Small intestine (tissue), 7 donors: ENCODE data around the gene MYO15A. TPM values are rescaled to one million over a fixed set of nuclear protein-coding genes. Genes with fewer than 3 reads are reported as not detected.
A peak's percentile ranks its signal among the peaks of the same experiment; 100 is the strongest.

ENCODE experiments used
- DNase-seq, 2 donors: peaks; one replicate each; pipeline versions ENCODE4 v3.0.0 to v3.0.0-alpha.2; 2013
- FAIRE-seq: peaks from 2 replicates; lab custom pipeline; 2012; peaks lifted over from hg19 to GRCh38; lab: Jason Lieb, UNC
- H3K27ac ChIP-seq, 3 donors: one replicate each; pipeline ENCODE4 v1.5.1; 2013; ENCODE audit warnings: low read length in 2 of 3, mild to moderate bottlenecking in 2 of 3, control low read depth in 1 of 3, inconsistent platforms in 1 of 3, low read depth in 1 of 3, moderate library complexity in 1 of 3
- H3K27me3 ChIP-seq, 3 donors: one replicate each; pipeline ENCODE4 v1.6.1; 2013; ENCODE audit warnings: low read length in 3 of 3, inconsistent platforms in 1 of 3; ENCODE audit not compliant: control insufficient read depth in 3 of 3, insufficient read depth in 3 of 3
- H3K36me3 ChIP-seq, 3 donors: one replicate each; pipeline ENCODE4 v1.6.1; 2013; ENCODE audit warnings: low read length in 3 of 3, inconsistent platforms in 1 of 3, low read depth in 1 of 3, mild to moderate bottlenecking in 1 of 3, moderate library complexity in 1 of 3; ENCODE audit not compliant: control insufficient read depth in 3 of 3, insufficient read depth in 2 of 3
- H3K4me1 ChIP-seq, 3 donors: one replicate each; pipeline ENCODE4 v1.6.1; 2013; ENCODE audit warnings: low read length in 2 of 3, inconsistent platforms in 1 of 3, low read depth in 1 of 3, mild to moderate bottlenecking in 1 of 3, moderate library complexity in 1 of 3; ENCODE audit not compliant: control insufficient read depth in 3 of 3, insufficient read depth in 2 of 3
- H3K4me3 ChIP-seq, 3 donors: one replicate each; pipeline ENCODE4 v1.5.1; 2013; ENCODE audit warnings: low read length in 3 of 3, control low read depth in 1 of 3, inconsistent platforms in 1 of 3, low read depth in 1 of 3, mild to moderate bottlenecking in 1 of 3, moderate library complexity in 1 of 3
- H3K9me3 ChIP-seq, 2 donors: one replicate each; pipeline ENCODE4 v1.6.1; 2013; ENCODE audit warnings: low read depth in 1 of 2, low read length in 1 of 2; ENCODE audit not compliant: control insufficient read depth in 2 of 2, insufficient read depth in 1 of 2
- WGBS, 3 donors: extraction: QIAGEN DNeasy Blood & Tissue Kit; methylation state at CpG; one replicate each; pipeline ENCODE4 v1.1.7; 2013; 5-methylcytosine and 5-hydroxymethylcytosine counted together
- polyA plus RNA-seq, 4 donors: library from polyadenylated mRNA; stranded (reverse) in 3 of 4; unstranded in 1 of 4; fragments of 200-250 nt in 3 of 4; fragments of 120-200 nt in 1 of 4; gene quantifications; one replicate each; pipeline versions ENCODE4 v1.2.1 to v1.2.3, GENCODE V29; 2013
- donor health status: healthy with polysubstance abuse.
- donor health status: control.
- donor health status: control.
- donor health status: Bipolar disorder and iron deficiency.
- donor health status: healthy.

Gene MYO15A
- polyA plus RNA-seq, 4 donors, result 0.22 to 2.7 (median 1.6) TPM

DNA sequence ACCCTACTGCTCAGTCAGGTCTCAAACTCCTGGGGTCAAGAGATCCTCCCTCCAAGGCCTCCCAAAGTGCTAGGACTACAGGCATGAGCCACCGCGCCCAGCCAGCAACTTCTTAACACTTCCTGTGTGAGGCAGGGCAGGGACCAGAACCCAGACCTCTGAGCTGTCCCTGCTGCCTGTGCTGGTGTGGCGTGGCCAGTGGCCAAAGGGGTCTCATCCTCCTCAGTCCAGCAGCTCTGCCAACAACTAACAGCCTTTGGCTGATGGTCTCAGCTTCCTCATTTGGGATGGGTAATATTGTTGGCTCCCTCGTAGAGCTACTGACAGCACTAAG is 115.5 kb downstream of the MYO15A start:
- Histone ChIP-seq H3K36me3 (peaks cover 0 to 6% (median 0%) of the 10 kb centered on the region in 3 donors), H3K27me3 (no peaks in the 10 kb centered on the region), H3K4me3 (no peak overlapping the region), H3K27ac (peak overlapping the region in 1 of 3 donors; percentile 12), H3K4me1 (peaks cover 0 to 21% (median 6%) of the 10 kb centered on the region in 3 donors), H3K9me3 (no peaks in the 10 kb centered on the region)
- DNase-seq, result no peak
- FAIRE-seq, result no peak
- WGBS, 3 donors, result 87 to 93% (median 89%) methylated on average over 4 of the region's 4 CpGs

DNA sequence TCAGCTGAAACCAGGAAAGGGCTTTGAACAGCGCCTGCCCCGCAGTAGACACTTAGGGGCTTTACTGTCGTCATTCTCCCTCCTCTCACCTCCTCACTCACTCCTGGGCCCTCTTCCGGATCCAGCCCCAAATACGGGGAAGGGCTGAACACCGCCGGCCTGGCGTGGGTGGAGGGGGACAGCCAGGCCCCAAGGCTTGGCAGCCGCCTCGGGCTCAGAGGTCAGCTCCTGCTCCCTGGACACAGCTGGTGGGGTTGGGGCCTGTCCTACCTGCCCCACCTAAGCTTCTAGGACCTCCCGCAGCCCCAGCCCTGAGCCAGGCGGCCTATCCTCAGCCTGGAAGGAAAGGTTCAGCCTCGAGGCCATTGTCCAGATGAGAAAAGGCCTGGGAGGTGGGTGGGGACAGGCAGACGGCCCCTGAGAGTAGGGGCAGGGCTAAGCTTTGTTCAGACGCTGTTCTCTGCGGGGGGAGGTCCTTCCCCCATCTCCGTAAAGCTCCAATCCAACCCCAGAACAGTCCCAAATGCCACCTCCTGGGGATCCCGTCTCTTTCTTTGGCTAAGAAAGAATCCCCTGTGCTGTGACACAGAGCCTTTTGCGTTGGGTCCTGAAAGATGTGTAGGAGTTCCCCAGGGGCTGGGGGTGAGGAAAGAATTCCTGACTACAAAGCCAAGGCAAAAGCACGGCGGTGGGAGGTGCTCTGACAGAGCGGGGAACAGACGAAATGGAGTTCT is 116.0 kb downstream of the MYO15A start:
- peak overlapping the region in 1 of 3 donors; percentile 54 for H3K4me3 ChIP-seq
- no peak for FAIRE-seq

DNA sequence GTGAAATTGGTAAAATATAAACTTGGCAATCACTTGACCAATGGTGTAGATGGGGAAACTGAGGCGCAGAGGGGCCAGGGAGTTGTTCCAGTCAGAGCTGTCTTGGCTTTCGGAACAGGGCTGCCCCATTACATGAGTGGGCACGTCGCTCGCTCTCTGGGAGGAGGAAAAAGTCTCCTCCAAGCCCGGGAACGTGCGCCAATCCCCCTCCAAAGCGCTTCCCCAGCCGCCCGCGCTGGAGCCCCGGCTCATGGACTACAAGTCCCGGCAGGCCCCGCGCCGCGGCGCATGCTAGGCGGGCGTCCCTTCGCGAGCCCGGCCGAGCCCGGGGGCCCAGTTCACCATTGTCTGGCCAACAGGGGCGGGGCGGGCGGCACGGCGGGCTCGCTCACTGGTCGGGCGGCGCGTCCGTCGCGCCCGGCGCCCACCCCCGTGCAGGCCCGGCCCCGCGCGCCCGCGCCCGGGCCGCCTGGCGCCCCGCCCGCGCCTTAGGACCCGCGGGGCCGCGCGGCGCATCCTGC is 116.6 kb downstream of the MYO15A start, which contains the start of gene LLGL1:
Gene LLGL1 (plus strand): TSS at position 515 of the 521 bp plus-strand sequence. CDS start 48 bp downstream, outside the sequence.
- no peaks in the 10 kb centered on the region for H3K27me3 ChIP-seq
- peak within 1 kb of the TSS in 2 of 3 donors; percentile 12 to 61 for H3K27ac ChIP-seq
- no peaks in the 10 kb centered on the region for H3K9me3 ChIP-seq
- H3K4me3 ChIP-seq, result peak within 1 kb of the TSS; percentile 76 to 89 (median 88)
- 0 to 2% (median 1%) methylated on average over 15 to 60 of the region's 60 CpGs for WGBS, 3 donors
- DNase-seq (peak; percentile 94 to 98), FAIRE-seq (no peak)
- peaks cover 0 to 24% (median 5%) of the 10 kb centered on the region in 3 donors for H3K4me1 ChIP-seq
- peaks cover 0 to 6% (median 0%) of the 10 kb centered on the region in 3 donors for H3K36me3 ChIP-seq

More for the DNA sequence above, 116.0 kb downstream of the MYO15A start:
- no peaks in the 10 kb centered on the region for H3K27me3 ChIP-seq
- peak in 1 of 2 donors; percentile 26 for DNase-seq
- peaks cover 0 to 6% (median 0%) of the 10 kb centered on the region in 3 donors for H3K36me3 ChIP-seq
- H3K9me3 ChIP-seq, result no peaks in the 10 kb centered on the region
- peaks cover 0 to 24% (median 5%) of the 10 kb centered on the region in 3 donors for H3K4me1 ChIP-seq
- 49 to 63% (median 61%) methylated on average over 23 of the region's 23 CpGs for WGBS, 3 donors
- peak overlapping the region in 2 of 3 donors; percentile 12 to 61 for H3K27ac ChIP-seq

GRCh38 chr17:18225642-18226283 is 117.2 kb downstream of the MYO15A start:
- H3K4me1 ChIP-seq, result peaks cover 0 to 24% (median 5%) of the 10 kb centered on the region in 3 donors
- 0 to 2% (median 0%) methylated on average over 23 to 57 of the region's 57 CpGs for WGBS, 3 donors
- DNase-seq (peak in 1 of 2 donors; percentile 54), FAIRE-seq (no peak)
- H3K27me3 ChIP-seq, result no peaks in the 10 kb centered on the region
- H3K4me3 ChIP-seq, result peak overlapping the region; percentile 76 to 89 (median 88)
- no peaks in the 10 kb centered on the region for H3K9me3 ChIP-seq
- peaks cover 0 to 6% (median 0%) of the 10 kb centered on the region in 3 donors for H3K36me3 ChIP-seq
- H3K27ac ChIP-seq, result peak overlapping the region in 1 of 3 donors; percentile 45

DNA sequence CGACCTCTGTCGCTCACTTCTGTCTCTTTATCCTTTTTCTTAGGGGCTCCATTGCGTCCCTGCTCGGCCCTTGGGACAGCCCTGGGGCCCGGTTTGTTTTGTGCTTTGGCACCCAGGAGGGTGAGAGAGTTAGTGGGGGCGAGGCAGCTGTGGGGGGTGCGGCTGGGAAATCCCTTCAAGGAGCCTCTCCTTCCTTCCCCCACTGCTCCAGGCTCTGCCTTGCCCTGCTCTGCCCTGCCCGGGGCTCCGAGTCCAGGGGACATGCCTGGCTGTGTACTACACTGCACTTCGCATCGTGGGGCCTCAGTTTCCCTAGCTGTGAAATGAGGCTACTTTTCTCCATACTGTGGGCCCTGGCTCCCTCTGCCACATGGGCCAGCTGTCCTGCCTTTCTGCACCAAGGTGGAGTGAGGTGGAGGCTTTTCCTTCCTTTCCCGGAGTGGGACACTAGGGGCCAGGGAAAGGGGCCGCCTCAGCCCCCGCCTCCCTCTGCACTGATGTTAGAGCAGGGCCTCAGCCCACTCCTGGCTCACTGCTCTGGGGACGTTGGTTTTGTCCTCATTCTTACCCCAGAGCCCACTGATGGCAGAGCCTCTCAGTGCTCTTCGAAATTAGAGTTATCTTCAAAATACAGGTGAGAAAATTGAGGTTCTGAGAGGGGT is 117.9 kb downstream of the MYO15A start:
- Histone ChIP-seq H3K27ac (peak overlapping the region in 1 of 3 donors; percentile 45), H3K9me3 (no peaks in the 10 kb centered on the region), H3K36me3 (peaks cover 0 to 10% (median 0%) of the 10 kb centered on the region in 3 donors), H3K4me1 (peaks cover 0 to 24% (median 5%) of the 10 kb centered on the region in 3 donors), H3K4me3 (peak overlapping the region; percentile 76 to 89 (median 88)), H3K27me3 (no peaks in the 10 kb centered on the region)
- WGBS, 3 donors, result 27 to 34% (median 28%) methylated on average over 16 of the region's 16 CpGs
- FAIRE-seq (no peak), DNase-seq (peak in 1 of 2 donors; percentile 41)

GRCh38 chr17:18227635-18228034 is 119.1 kb downstream of the MYO15A start:
- H3K36me3 ChIP-seq, result peaks cover 0 to 20% (median 0%) of the 10 kb centered on the region in 3 donors
- no peak overlapping the region for H3K4me3 ChIP-seq
- H3K9me3 ChIP-seq, result no peaks in the 10 kb centered on the region
- H3K4me1 ChIP-seq, result peaks cover 0 to 24% (median 5%) of the 10 kb centered on the region in 3 donors
- FAIRE-seq, result no peak
- no peaks in the 10 kb centered on the region for H3K27me3 ChIP-seq
- H3K27ac ChIP-seq, result no peak overlapping the region
- WGBS, 3 donors, result 95 to 98% (median 98%) methylated on average over 5 of the region's 5 CpGs
- no peak for DNase-seq

- DNase-seq (no peak), FAIRE-seq (no peak)
- Histone ChIP-seq H3K9me3 (no peaks in the 10 kb centered on the region), H3K4me3 (no peak overlapping the region), H3K27ac (no peak overlapping the region), H3K36me3 (peaks cover 0 to 26% (median 0%) of the 10 kb centered on the region in 3 donors), H3K27me3 (no peaks in the 10 kb centered on the region), H3K4me1 (peaks cover 0 to 24% (median 5%) of the 10 kb centered on the region in 3 donors)
- WGBS, 3 donors, result 89 to 91% (median 90%) methylated on average over 10 of the region's 10 CpGs
Measured at GRCh38 chr17:18228176-18228682, 119.7 kb downstream of the MYO15A start.
